Esophagus squamous epithelium (tissue), 4 donors: ENCODE measurements around the gene C5orf24.

Source experiments
- CTCF ChIP-seq, 6 experiments: fragments of 450-650 bp in 4 of 6; fragments of 200-600 bp in 2 of 6; sonication (generic) in 2 of 6; IDR thresholded peaks; one replicate each; pipeline ENCODE4 v1.5.1; 2016 to 2019; ENCODE audit warnings: antibody characterized with exemption in 6 of 6, mild to moderate bottlenecking in 4 of 6, moderate library complexity in 4 of 6
- POLR2A ChIP-seq, 4 donors: fragments of 450-650 bp; IDR thresholded peaks; one replicate each; pipeline ENCODE4 v1.6.1; 2017; ENCODE audit warnings: antibody characterized with exemption in 4 of 4, mild to moderate bottlenecking in 4 of 4, moderate library complexity in 3 of 4

GRCh38 chr5:134817006-134817405 is 28.8 kb upstream of the C5orf24 start:
- no peak for TF ChIP-seq CTCF (IDR thresholded peaks at IDR 0.05)
- no peak for TF ChIP-seq POLR2A (IDR thresholded peaks at IDR 0.05)
